Tibial nerve (tissue), 4 donors: ENCODE results near the gene TREX2.
A peak's percentile ranks its signal among the peaks of the same experiment; 100 is the strongest.

Source experiments
- EP300 ChIP-seq, 2 donors: sonication (generic); formaldehyde crosslinking; IDR thresholded peaks; one replicate each; pipeline ENCODE4 v1.6.1; 2017; ENCODE audit warnings: antibody characterized with exemption in 2 of 2, mild to moderate bottlenecking in 1 of 2
- POLR2A ChIP-seq, 2 donors: fragments of 450-650 bp; IDR thresholded peaks; one replicate each; pipeline ENCODE4 v1.6.1; 2017; ENCODE audit warnings: antibody characterized with exemption in 2 of 2, mild to moderate bottlenecking in 2 of 2, moderate library complexity in 2 of 2
- TF ChIP-seq, protein P1 (sequence below), 5 experiments: fragments of 200-600 bp in 3 of 5; fragments of 450-650 bp in 2 of 5; sonication (generic) in 3 of 5; IDR thresholded peaks; one replicate each; pipeline ENCODE4 v1.5.1; 2016 to 2019; ENCODE audit warnings: antibody characterized with exemption in 5 of 5, mild to moderate bottlenecking in 3 of 5, moderate library complexity in 2 of 5

- TF ChIP-seq, protein P1, sequence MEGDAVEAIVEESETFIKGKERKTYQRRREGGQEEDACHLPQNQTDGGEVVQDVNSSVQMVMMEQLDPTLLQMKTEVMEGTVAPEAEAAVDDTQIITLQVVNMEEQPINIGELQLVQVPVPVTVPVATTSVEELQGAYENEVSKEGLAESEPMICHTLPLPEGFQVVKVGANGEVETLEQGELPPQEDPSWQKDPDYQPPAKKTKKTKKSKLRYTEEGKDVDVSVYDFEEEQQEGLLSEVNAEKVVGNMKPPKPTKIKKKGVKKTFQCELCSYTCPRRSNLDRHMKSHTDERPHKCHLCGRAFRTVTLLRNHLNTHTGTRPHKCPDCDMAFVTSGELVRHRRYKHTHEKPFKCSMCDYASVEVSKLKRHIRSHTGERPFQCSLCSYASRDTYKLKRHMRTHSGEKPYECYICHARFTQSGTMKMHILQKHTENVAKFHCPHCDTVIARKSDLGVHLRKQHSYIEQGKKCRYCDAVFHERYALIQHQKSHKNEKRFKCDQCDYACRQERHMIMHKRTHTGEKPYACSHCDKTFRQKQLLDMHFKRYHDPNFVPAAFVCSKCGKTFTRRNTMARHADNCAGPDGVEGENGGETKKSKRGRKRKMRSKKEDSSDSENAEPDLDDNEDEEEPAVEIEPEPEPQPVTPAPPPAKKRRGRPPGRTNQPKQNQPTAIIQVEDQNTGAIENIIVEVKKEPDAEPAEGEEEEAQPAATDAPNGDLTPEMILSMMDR (IDR thresholded peaks at IDR 0.05): peak in 4 of 5 experiments; percentile 34 to 48 (median 41)
- TF ChIP-seq POLR2A (IDR thresholded peaks at IDR 0.05) (no peak), EP300 (IDR thresholded peaks at IDR 0.05) (no peak)
These were observed 45.4 kb downstream of the TREX2 start for GRCh38 chrX:153400146-153401132.
